ENCODE results near the gene CEP95.
"Not testable (repeated sequence)": the region's sequence is repeated elsewhere in the genome, so short reads cannot be mapped to it uniquely, and the experiment has no call there.

CEP95 gene, protein sequence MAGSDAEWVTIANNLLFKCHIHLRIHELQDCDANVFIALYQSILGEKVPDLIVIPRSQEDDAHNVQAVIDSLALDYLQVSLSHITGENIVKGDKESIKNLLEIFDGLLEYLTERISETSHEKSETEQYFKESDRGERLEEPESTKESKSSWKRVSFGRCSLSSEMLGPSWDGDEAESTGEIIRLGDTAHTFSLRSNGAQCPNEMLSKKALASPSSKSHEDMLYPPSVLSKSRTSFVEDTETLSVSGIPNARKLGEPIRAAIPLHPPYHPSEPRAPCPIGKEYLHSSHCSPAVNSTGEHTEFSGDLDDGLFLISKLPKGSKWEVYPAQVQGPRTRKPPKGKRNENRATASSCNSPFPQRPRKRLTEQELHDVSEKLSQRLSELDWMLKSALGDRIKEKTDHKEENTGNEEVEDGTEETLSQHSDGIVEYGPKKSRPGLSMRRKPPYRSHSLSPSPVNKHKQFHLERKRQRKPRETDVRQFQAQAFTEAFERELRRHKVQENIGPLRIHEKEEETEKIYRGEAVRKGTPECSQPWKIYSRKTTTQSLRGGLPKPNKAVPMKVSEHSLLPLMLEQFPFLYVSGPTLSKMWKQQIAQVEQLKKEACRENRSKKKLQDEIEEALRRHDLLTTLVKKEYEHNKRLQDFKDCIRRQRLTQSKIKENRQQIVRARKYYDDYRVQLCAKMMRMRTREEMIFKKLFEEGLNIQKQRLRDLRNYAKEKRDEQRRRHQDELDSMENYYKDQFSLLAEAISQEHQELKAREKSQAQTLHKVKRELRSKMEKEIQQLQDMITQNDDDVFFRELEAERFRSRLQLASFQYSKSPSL

DNA sequence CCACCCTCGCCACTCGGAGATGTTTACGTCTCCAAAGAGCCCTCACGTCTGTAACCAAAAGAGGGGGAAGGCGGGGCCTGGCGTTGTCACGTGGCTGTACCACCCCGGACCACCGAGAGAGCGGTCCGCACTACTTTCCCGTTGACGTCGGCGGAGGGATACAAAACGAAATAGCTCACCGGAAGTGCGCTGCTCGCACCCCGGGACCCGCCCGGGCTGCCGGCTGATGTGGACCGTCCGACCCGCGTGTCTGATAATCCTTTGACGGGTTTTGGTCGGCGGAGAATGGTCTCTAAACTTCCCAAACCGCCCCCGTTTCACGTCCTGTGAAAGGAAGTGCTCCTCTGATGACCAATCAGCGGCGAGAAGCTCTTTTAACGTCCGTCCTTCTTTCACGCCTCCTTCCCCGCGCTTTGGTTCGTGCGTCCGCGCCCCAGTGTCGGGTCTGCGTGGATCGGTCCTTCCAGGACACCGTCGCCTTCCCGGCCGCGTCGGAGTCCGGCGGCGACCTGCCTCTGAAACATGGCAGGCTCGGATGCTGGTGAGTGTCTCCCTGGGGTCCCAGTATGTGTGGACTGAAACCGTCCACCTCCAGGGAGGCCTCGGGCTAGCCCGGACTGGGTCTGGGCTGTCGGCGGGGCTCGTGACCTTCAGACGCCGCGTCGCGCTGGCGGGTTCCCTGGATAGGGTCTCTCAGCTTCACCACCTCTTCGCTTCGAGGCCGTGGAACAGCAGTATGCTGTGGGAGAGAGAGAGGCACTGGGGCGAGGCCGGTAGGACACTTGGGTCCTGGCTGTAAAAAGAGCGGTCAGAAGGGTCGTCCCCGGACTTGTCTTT lies at the start of gene CEP95:
CEP95 (plus strand) TSS at position 402 of the 837 bp plus-strand sequence; CDS start at position 523, 121 bp downstream.
- peak; percentile 98 for DNase-seq

DNA sequence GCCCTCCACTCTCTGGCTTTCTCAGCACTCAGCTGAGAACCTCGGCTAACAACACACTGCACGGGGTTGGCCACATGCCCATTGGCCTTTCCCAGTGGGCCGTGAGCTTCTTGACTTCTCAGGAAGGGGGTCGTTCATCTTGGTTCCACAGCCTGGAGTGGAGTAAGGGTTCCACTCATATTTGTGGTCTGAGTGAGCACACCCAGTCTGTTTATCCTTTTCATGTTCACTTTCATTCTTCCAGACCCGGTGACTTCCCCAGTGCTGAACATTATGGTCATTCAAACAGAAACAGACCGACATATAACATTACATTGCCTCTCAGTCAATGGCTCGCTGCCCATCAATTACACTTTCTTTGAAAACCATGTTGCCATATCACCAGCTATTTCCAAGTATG lies 49.6 kb upstream of the CEP95 start:
- no peak for DNase-seq

GRCh38 chr17:64458756-64459155 lies 48.0 kb upstream of the CEP95 start:
- DNase-seq = no peak

DNA sequence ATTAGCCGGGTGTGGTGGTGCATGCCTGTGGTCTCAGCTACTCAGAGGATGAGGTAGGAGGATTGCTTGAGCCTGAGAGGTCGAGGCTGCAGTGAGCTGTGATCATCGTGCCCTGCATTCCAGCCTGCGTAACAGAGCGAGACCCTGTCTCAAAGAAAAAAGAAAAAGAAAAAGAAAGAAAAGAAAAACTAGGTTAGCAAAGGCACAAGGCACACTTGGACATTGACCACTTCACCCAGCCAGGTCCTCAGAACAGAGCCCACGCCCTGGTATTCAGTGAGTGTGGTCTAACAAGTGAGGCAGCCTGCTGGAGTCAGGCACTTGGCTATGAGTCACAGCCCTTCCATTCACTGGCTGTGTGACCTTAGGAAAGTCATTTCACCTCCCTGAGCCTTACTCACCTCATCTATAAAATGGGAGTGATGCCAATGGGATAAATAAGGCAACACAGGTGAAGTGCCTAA lies 47.5 kb upstream of the CEP95 start:
- no peak for DNase-seq

- DNase-seq = not testable (repeated sequence)
Observed at GRCh38 chr17:64459818-64460217, 47.0 kb upstream of the CEP95 start.

GRCh38 chr17:64460955-64461354 lies 45.8 kb upstream of the CEP95 start:
- peak; percentile 50 for DNase-seq

DNA sequence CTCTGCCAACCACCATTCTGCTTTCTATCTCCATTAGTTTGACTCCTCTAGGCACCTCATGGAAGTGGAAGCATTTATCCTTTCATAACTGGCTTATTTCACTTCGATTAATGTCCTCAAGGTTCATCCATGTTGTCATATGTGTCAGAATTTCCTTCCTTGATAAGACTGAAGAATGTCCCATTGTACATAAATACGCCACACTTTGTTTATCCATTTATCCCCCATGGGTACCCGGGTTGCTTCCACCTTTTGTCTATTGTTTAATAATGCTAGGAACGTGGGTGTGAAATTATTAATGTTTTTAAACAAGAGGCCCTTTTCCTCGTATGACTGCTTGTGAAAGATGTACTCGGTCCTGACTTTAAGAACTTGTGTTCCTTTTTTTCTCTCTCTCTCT lies 45.0 kb upstream of the CEP95 start:
- DNase-seq = no peak

- DNase-seq = no peak
Observed at GRCh38 chr17:64466019-64466735, 40.6 kb upstream of the CEP95 start.

- DNase-seq = not testable (repeated sequence)
Observed at GRCh38 chr17:64466834-64467233, 39.9 kb upstream of the CEP95 start.

DNA sequence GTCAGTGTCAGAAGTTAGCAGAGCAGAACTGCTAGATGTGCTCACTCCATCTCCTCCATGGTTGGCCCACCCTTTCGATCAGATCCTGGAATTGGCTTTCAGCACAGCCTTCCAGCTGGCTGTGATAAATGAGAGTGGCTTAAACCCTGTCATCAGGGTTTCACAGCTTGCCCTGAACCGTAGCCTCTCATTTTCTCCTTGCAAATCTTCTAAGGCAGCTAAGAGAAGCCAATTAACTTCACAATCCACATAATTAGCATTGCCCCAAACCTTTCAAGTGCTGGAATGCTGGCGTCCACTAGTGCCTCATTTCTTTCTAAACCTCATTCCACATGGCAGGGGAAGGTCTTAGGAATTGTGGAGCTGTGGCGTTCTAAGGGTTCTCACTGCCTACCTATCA lies 36.2 kb upstream of the CEP95 start:
- no peak for DNase-seq

DNA sequence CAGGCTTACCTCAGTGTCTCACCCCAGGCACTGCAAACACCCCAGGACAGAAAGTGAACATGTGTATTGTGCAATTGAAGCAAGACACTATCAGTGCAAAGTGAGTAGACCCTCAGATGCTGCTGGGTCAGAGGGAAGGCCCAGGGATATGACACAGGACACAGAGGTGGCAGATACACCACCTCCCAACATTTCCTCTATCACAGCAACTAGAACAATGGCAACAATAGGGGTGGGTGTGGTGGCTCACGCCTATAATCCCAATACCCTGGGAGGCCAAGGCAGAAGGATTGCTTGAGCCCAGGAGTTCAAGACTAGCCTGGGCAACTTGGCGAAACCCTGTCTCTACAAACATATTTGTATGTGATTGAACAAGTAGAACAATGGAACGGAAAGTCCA lies 35.3 kb upstream of the CEP95 start:
- no peak for DNase-seq

GRCh38 chr17:64472564-64472963 lies 34.2 kb upstream of the CEP95 start:
- no peak for DNase-seq

DNA sequence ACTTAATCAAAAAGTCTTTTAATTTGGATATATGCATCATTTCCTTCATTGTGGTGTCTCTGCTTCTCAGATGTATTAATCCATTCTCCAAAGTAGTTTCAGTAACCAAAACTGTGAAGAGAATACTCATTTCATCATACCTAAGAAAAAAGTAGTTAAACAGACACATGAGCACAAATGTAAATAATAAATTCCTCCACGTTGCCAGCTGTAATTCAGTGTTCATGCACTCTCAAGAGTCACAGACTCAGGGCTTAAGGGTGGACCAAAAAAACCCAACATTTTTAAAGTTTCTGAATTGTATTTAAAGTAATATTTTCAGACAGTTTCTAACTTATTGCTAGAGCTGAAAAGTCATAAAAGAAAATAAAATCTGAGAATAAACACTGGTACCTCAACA lies 28.9 kb upstream of the CEP95 start:
- no peak for DNase-seq

GRCh38 chr17:64480951-64481350 lies 25.8 kb upstream of the CEP95 start:
- no peak for DNase-seq

- DNase-seq = no peak
Observed at GRCh38 chr17:64484380-64484779, 22.4 kb upstream of the CEP95 start.

DNA sequence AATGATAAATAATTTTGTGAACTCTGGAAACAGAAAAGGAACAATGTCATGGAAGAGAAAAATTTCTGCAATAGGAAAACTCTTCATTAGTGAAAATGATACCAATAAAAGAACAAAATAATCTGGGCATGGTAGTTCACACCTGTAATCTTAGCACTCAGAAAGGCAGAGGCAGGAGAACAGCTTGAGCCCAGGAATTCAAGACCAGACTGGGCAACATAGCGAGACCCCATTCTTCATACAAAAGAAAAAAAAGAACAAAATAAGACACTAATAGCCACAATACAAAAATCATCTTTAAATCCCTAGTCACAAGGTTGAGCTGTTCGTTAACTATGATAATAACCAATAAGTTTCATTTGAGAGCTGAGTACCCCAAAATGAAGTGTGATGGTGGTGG lies 18.5 kb upstream of the CEP95 start:
- no peak for DNase-seq

DNA sequence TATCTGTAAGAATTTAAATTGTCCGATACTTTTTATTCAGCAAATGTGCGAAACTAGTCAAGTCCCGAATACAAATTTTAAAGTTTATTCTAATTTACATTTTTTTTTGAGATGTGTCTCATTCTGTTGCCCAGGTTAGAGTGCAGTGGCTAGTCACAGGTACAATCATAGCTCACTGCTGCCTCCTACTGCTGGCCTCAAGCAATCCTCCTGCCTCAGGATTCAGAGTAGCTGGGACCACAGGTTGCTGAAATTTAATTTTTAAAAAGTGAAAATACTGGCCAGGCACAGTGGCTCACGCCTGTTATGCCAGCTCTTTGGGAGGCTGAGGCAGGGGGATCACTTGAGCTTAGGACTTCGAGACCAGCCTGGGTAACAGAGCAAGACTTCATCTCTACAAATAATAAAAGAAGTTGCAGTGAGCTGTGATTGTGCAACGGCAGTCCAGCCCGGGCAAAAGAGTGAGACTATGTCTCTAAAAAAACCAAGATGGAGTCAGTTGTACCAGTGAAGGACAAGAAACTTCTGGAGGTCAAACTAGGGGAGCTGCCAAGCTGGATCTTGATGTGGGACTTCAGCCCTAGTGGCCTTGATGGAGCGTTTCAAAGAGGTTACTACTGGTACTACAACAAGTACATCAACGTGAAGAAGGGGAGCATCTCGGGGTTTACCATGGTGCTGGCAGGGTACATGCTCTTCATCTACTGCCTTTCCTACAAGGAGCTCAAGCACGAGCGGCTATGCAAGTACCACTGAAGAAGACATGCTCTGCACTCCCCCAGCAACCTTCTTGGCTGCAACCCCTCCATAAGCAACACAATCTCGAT lies 15.5 kb upstream of the CEP95 start:
- no peak for DNase-seq

GRCh38 chr17:64491994-64492393 lies 14.8 kb upstream of the CEP95 start:
- DNase-seq = no peak

GRCh38 chr17:64492481-64493109 lies 14.2 kb upstream of the CEP95 start:
- no peak for DNase-seq

GRCh38 chr17:64494121-64494520 lies 12.7 kb upstream of the CEP95 start:
- DNase-seq = no peak

DNA sequence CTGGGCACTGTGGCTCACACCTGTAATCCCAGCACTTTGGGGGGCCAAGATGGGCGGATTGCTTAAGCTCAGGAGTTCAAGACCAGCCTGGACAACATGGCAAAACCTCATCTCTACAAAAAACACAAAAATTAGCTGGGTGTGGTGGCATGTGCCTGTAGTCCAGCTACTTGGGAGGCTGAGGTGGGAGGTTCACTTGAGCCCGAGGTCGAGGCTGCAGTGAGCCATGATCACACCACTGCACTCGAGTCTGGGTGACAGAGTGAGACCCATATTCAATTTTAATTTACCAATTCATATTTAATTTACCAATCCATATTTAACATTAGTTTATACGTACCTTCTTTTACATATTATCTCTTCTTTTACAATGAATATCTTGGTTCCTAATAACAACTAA lies 11.5 kb upstream of the CEP95 start:
- DNase-seq = not testable (repeated sequence)
